ES-I3 (cell line): ENCODE data around the gene MSRB1.

ENCODE experiments used
- H3K36me3 ChIP-seq: 2 replicates; pipeline ENCODE4 v1.6.1; 2013; ENCODE audit warnings: mild to moderate bottlenecking, low read length, control low read depth, moderate library complexity; ENCODE audit not compliant: insufficient read depth
- H3K4me1 ChIP-seq: 2 replicates; pipeline ENCODE4 v1.6.1; 2013; ENCODE audit warnings: mild to moderate bottlenecking, control low read depth, low read length; ENCODE audit not compliant: insufficient read depth
- H3K9ac ChIP-seq: 2 replicates; pipeline ENCODE4 v1.6.1; 2013; ENCODE audit warnings: low read depth, mild to moderate bottlenecking, low read length, moderate library complexity
- H3K9me3 ChIP-seq: 2 replicates; pipeline ENCODE4 v1.6.1; 2013; ENCODE audit warnings: mild to moderate bottlenecking, low read length, moderate library complexity; ENCODE audit not compliant: control insufficient read depth, insufficient read depth

Gene MSRB1

DNA sequence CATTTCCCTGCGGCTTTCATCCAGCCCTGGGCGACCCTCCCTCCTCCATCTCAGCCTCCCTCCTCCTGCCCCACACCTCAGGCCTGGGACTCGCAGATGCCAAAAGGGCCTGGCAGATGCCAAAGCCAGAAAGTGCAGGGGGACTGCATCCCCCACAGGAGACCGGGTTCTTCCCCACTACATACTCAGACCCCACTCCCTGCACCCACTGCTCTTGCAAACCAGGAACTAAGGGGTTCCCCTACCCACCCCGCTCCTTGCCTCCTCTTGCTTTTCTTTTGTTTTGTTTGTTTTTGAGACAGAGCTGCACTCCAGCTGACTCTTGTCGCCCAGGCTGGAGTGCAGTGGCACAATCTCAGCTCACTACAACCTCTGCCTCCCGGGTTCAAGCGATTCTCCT, 28.0 kb downstream of the MSRB1 start:
- Histone ChIP-seq H3K4me1 (peaks cover 10% of the 10 kb centered on the region; the same call in 1 of the 2 replicates), H3K36me3 (no peaks in the 10 kb centered on the region), H3K9me3 (no peaks in the 10 kb centered on the region), H3K9ac (no peak overlapping the region)

DNA sequence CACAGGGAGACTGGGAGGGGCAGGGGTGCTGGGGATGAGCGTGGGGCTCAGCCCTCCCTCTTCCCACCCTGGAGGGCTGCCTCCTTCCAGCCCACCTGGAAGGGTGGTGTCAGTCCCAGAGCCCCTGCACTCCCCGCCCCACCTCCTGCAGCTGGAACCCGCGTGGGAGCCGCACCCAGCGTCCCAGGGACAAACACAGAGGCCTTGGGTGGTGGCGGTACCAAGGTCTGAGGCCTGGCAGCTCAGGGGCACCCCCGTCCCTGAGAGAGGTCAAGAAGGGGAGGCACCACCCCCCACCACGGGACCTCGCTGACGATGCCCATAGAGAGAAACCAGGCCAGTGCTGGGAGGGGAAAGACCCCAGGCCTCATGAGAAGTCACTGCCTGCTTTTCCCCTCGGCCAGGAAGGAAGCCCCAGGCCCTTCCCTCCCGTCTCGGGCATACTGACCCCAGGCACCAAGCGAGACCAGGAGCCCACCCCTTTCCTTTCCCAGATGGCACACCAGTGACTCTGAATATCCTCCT, 28.9 kb downstream of the MSRB1 start:
- Histone ChIP-seq H3K9ac (no peak overlapping the region), H3K36me3 (no peaks in the 10 kb centered on the region), H3K4me1 (peaks cover 10% of the 10 kb centered on the region; the same call in 1 of the 2 replicates)

GRCh38 chr16:1913327-1914083, 29.5 kb downstream of the MSRB1 start:
- Histone ChIP-seq H3K36me3 (no peaks in the 10 kb centered on the region), H3K9ac (no peak overlapping the region), H3K9me3 (no peaks in the 10 kb centered on the region), H3K4me1 (peaks cover 13% of the 10 kb centered on the region; the same call in 1 of the 2 replicates)

More for the DNA sequence above, 28.9 kb downstream of the MSRB1 start:
- no peaks in the 10 kb centered on the region for H3K9me3 ChIP-seq

- no peak overlapping the region for H3K9ac ChIP-seq
Observed at GRCh38 chr16:1912215-1912543, 30.8 kb downstream of the MSRB1 start.

GRCh38 chr16:1911467-1912214, 31.4 kb downstream of the MSRB1 start:
- H3K36me3 ChIP-seq, result no peaks in the 10 kb centered on the region
- H3K9me3 ChIP-seq, result no peaks in the 10 kb centered on the region
- H3K4me1 ChIP-seq, result peaks cover 23% of the 10 kb centered on the region; the same call in 1 of the 2 replicates
- no peak overlapping the region for H3K9ac ChIP-seq

More at GRCh38 chr16:1912215-1912543, 30.8 kb downstream of the MSRB1 start:
- no peaks in the 10 kb centered on the region for H3K36me3 ChIP-seq
- H3K4me1 ChIP-seq, result peaks cover 21% of the 10 kb centered on the region; the same call in 1 of the 2 replicates
- H3K9me3 ChIP-seq, result no peaks in the 10 kb centered on the region

- H3K9me3 ChIP-seq, result no peaks in the 10 kb centered on the region
- H3K36me3 ChIP-seq, result no peaks in the 10 kb centered on the region
- peaks cover 24% of the 10 kb centered on the region; the same call in 1 of the 2 replicates for H3K4me1 ChIP-seq
- H3K9ac ChIP-seq, result no peak overlapping the region
Observed at GRCh38 chr16:1909561-1910231, 33.3 kb downstream of the MSRB1 start.

- H3K4me1 ChIP-seq, result peaks cover 24% of the 10 kb centered on the region; the same call in 1 of the 2 replicates
- H3K9me3 ChIP-seq, result no peaks in the 10 kb centered on the region
- H3K9ac ChIP-seq, result no peak overlapping the region
- H3K36me3 ChIP-seq, result no peaks in the 10 kb centered on the region
Observed at GRCh38 chr16:1908983-1909382, 34.0 kb downstream of the MSRB1 start.

DNA sequence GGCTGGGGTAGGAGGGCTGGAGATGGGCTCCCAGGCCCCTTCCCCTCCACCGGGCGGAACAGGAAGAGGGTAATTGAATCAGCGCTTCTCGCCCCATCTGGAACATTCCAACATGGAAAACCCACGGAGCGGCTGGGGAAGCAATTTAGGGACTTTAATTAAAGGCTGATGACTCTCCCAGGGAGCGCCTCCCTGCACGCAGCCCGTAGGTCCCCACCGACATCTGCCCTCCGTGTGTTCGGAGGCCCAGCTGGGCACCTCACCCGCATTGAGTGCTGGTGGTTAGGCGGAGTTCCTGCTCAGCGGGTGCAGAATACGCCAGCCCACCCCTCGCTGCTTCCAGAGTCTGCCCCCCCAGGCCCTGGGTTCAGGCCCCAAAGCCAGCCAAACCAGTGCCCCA, 34.8 kb downstream of the MSRB1 start:
- H3K36me3 ChIP-seq, result no peaks in the 10 kb centered on the region
- H3K9ac ChIP-seq, result no peak overlapping the region
- no peaks in the 10 kb centered on the region for H3K9me3 ChIP-seq
- peaks cover 18% of the 10 kb centered on the region; the same call in 1 of the 2 replicates for H3K4me1 ChIP-seq

GRCh38 chr16:1907226-1907860, 35.7 kb downstream of the MSRB1 start:
- H3K9ac ChIP-seq, result no peak overlapping the region
- no peaks in the 10 kb centered on the region for H3K36me3 ChIP-seq
- H3K4me1 ChIP-seq, result peaks cover 18% of the 10 kb centered on the region; the same call in 1 of the 2 replicates
- H3K9me3 ChIP-seq, result no peaks in the 10 kb centered on the region

DNA sequence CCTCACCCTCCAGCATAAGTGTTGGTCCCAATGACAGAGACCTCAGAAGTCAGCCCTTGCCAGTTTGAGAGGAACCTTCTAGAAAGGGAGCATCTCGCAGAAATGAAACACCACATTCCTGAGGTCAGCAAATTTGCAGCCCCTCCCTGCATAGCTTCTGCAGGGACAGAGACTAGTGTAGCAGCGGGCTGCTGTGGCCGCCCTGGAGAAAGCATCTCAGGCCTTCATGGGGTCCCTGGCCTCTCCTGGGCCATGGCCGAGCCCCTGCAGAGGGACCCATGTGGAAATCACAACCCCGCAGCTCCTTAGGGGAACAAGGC, 36.2 kb downstream of the MSRB1 start:
- no peaks in the 10 kb centered on the region for H3K9me3 ChIP-seq
- peaks cover 18% of the 10 kb centered on the region; the same call in 1 of the 2 replicates for H3K4me1 ChIP-seq
- no peaks in the 10 kb centered on the region for H3K36me3 ChIP-seq
- H3K9ac ChIP-seq, result no peak overlapping the region

DNA sequence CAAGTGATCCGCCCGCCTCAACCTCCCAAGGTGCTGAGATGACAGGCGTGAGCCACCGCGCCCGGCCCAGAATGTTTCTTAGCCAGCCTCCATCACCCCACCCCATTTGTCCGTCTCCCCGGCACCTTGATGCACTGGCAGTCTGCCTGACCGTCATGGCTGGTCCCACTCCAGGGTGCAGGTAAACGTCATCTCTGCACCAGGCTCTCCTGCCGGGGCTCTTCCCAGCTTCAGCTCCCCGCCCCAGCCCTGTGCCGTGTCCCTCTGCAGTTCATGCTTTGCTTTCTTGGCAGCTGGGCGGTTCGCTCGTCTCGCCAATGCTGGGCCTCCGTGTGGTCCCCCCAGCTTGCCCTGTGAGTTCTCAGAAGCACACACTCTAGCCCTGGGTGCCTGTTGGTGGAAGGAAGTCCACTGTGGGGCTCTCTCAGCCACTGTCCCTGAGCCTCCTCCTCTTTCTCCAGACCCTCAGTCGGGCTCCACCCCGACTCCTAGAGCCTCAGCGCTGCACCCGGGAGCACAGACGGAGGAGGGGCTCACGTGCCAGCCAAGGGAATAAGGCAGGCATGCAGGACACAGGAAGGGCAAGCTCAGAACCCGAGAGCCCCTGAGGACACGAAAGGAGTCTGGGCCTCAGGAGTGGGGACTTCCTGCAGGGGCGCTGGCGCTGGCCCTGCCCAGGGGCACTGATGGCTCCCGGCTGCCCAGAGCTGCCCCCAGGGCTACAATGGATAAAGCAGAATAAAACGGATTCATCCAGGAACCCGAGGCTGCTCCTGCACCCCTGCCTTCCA, 36.7 kb downstream of the MSRB1 start:
- Histone ChIP-seq H3K4me1 (peaks cover 18% of the 10 kb centered on the region; the same call in 1 of the 2 replicates), H3K9ac (no peak overlapping the region), H3K9me3 (no peaks in the 10 kb centered on the region), H3K36me3 (no peaks in the 10 kb centered on the region)

DNA sequence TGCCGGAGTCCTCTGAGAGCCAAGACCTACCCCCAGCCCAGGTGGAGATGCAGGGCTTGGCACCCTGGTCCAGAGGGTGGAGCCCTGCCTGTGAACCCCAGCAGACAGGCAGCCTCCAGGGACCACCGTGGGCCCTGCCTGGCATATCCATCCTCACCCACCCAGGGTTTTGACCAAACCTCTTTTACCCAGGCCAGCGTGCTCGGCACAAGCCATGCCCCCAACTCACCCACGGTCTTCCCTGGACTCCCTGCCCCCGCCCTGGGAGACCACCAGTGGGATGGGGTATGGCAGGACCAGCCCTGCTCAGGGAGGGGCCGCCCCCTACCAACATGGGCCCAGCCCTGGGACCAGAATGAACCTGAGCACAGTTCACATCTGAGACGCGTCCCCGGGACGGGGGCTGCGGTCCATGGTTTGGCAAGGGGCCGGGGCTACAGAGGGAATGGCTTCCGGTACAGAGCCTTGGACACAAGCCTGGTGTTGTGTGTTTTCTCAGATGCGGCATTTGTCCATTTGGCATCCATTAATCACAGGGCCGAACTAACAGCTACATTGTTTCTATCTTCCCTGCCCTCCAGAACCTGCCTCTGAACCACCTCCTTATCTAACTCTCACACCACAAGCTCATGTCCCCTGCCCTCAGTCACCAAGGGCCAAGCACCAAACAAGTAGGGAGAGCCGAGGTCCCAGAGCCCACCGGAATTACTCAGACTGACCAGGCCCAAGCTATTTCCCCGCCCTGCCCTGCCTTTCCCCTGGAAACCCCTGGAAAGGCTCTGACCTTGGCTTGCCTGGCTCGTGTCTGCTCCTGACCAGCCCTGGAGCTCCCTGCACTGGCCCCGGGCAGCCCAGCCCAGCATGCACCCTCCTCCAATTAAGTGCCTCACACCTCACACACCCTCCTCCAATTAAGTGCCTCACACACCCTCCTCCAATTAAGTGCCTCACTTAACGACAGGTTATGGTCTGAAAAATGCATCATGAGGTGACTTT, 38.9 kb downstream of the MSRB1 start:
- H3K9me3 ChIP-seq, result no peaks in the 10 kb centered on the region
- peaks cover 18% of the 10 kb centered on the region; the same call in 1 of the 2 replicates for H3K4me1 ChIP-seq
- no peak overlapping the region for H3K9ac ChIP-seq
- no peaks in the 10 kb centered on the region for H3K36me3 ChIP-seq
